ENCODE results near the gene POLR3E.

GRCh38 chr16:22366889-22367288, 69.7 kb downstream of the POLR3E start:
- TF ChIP-seq CTCF (conservative IDR thresholded peaks at IDR 0.05) (no peak), EZH2 (IDR thresholded peaks at IDR 0.05; ENCODE audit: low read depth) (no peak)
